ENCODE data around the gene AKIP1.
"Not testable (repeated sequence)": the region's sequence is repeated elsewhere in the genome, so short reads cannot be mapped to it uniquely, and the experiment has no call there.

AKIP1 gene

DNA sequence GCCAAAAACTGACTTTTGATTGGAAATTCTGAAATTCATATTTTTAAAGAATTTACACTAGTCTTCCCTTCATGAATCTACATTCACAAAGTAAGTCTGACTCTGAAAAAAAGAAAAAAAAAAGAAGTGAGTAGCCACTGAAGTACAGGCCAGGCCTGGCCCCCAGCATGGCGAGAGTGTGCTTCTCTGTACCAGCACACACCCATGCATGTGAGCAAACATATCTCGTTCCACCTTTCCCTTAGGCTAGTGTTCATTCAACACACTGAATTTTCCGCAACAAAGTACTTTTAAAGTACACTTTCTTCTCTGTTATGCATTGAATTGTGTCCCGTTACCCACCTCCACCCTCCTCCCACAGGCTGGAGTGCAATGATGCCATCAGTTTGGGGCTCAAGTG, 17.2 kb downstream of the AKIP1 start:
- DNase-seq (ENCODE audit: low spot score), result no peak
- in situ Hi-C loops (cut with MboI; ENCODE audit: low pct_unique_long_range_greater_than_20kb, low sequenced_read_pairs, unreplicated experiment), result no loop called here
- TF ChIP-seq CTCF (IDR thresholded peaks at IDR 0.05; ENCODE audit: extremely low read depth, insufficient read depth, missing control alignments), result no peak

- TF ChIP-seq CTCF (IDR thresholded peaks at IDR 0.05; ENCODE audit: extremely low read depth, insufficient read depth, missing control alignments), result no peak
- DNase-seq (ENCODE audit: low spot score), result no peak
- in situ Hi-C loops (cut with MboI; ENCODE audit: low pct_unique_long_range_greater_than_20kb, low sequenced_read_pairs, unreplicated experiment), result no loop called here
These were observed 18.1 kb downstream of the AKIP1 start for GRCh38 chr11:8928981-8929615.

DNA sequence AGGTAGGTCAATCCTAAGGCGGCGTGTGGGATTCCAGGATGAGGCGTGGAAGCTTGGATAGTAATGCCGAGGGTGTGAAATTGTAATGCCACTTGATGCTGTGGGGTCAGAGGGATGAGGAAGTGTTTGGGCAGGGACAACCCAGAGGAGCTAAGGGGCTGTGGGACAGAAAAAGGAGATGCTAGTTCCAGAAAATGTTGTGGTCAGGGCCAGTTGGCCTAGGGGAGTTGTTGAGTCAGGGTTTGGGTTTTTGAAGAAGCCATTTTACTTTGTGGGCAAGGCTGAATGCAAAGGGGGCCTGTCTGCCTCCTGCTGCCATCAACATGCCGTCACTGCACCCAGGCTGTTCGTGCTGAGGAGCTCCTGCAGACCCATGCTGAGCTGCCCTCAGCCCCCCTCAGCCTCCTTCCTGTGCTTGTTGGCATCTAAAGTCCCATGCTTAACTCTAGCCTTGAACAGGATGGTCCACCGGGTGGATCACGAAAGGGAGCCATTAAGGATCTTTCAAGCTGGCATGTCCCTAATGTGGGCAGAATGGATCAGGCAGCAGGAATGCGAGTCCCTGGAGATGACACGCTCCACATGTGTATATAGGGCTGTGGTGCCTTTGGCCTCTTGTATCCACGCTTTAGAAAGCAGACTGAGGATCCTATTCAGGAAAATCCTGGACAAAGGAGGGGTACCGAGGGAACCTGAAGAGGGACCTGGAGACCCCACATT, 19.6 kb downstream of the AKIP1 start:
- in situ Hi-C loops (cut with MboI; ENCODE audit: low pct_unique_long_range_greater_than_20kb, low sequenced_read_pairs, unreplicated experiment), result no loop called here
- no peak for DNase-seq (ENCODE audit: low spot score)
- no peak for TF ChIP-seq CTCF (IDR thresholded peaks at IDR 0.05; ENCODE audit: extremely low read depth, insufficient read depth, missing control alignments)

- in situ Hi-C loops (cut with MboI; ENCODE audit: low pct_unique_long_range_greater_than_20kb, low sequenced_read_pairs, unreplicated experiment), result no loop called here
- DNase-seq (ENCODE audit: low spot score), result no peak
- no peak for TF ChIP-seq CTCF (IDR thresholded peaks at IDR 0.05; ENCODE audit: extremely low read depth, insufficient read depth, missing control alignments)
These were observed 21.7 kb downstream of the AKIP1 start, which contains the start of gene C11orf16 for GRCh38 chr11:8932564-8933180. TSS of gene C11orf16 (minus strand) at chr11:8932947. CDS start at chr11:8932308, 639 bp downstream.

GRCh38 chr11:8933931-8934330, 22.9 kb downstream of the AKIP1 start:
- no peak for TF ChIP-seq CTCF (IDR thresholded peaks at IDR 0.05; ENCODE audit: extremely low read depth, insufficient read depth, missing control alignments)
- in situ Hi-C loops (cut with MboI; ENCODE audit: low pct_unique_long_range_greater_than_20kb, low sequenced_read_pairs, unreplicated experiment), result no loop called here
- no peak for DNase-seq (ENCODE audit: low spot score)

DNA sequence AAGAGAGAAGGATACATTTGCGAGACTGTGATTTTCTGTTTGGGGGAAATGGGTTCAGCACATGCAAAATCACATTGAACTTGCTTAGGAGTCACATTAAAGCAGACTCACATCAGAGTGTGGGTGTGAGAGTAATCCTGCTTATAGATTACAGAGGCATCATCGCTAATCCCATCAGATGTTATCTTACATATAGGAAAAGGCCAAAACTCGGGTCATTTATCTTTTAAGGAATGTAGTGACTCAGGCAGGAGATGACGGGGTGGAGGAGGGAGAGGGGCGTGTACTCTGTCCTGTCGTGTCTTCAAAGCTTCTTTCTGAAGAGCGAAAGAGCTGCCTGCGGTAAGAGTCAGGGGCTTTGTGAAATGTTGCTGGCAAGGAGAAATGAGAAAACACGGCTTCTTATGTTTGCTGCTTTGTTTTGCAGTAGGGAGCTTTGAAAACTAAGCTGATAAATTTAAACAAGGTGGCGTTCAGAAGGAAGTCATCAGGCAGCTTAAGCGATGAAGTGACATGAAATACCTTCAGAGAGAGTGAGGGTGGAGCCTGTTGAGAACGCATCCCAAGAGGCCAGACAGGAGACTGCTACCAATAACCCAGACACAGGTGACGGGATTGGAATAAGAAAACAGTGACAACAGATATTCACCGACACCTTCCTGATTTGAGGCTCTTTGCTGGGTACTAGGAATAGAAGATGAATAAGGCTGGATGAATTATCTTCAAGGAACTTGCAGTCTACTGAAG, 23.9 kb downstream of the AKIP1 start:
- DNase-seq (ENCODE audit: low spot score), result no peak
- in situ Hi-C loops (cut with MboI; ENCODE audit: low pct_unique_long_range_greater_than_20kb, low sequenced_read_pairs, unreplicated experiment), result no loop called here
- TF ChIP-seq CTCF (IDR thresholded peaks at IDR 0.05; ENCODE audit: extremely low read depth, insufficient read depth, missing control alignments), result no peak

DNA sequence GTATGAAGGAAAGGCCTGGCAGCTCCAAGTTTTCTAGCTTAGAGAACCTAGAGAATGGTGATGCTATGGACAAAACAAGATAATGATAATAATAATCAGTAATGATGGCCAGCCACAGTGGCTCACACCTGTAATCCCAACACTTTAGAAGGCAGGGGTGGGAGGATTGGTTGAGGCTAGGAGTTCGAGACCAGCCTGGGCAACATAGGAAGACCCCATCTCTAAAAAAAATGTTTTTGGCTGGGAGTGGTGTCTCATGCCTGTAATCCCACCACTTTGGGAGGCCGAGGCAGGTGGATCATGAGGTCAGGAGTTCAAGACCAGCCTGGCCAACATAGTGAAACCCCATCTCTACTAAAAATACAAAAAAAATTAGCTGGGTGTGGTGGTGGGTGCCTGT, 24.8 kb downstream of the AKIP1 start:
- in situ Hi-C loops (cut with MboI; ENCODE audit: low pct_unique_long_range_greater_than_20kb, low sequenced_read_pairs, unreplicated experiment); DNase-seq (ENCODE audit: low spot score): not testable (repeated sequence)

Data from GM13977 (cell line).